GM12891 (cell line): Measurements from ENCODE around the gene LILRB5.

ENCODE experiments used
- POLR2A ChIP-seq: IDR thresholded peaks from 2 replicates; pipeline ENCODE4 v1.6.1; 2011; ENCODE audit warnings: low read depth, low read length, control low read depth
- POLR2AphosphoS5 ChIP-seq: IDR thresholded peaks from 2 replicates; pipeline ENCODE4 v1.6.1; 2011; ENCODE audit warnings: low read depth, low read length, control low read depth
- SPI1 ChIP-seq: IDR thresholded peaks from 2 replicates; pipeline ENCODE4 v1.6.1; 2011; ENCODE audit warnings: low read depth, low read length, control low read depth
- TAF1 ChIP-seq: IDR thresholded peaks from 2 replicates; pipeline ENCODE4 v1.6.1; 2011; ENCODE audit warnings: low read depth, low read length, control low read depth

- TF ChIP-seq POLR2AphosphoS5 (no peak), TAF1 (no peak), POLR2A (no peak), SPI1 (no peak)
Observed at GRCh38 chr19:54305141-54305540, 48.1 kb upstream of the LILRB5 start.
